GM23338 (cell line): ENCODE measurements around the gene PTRH2. TPM values are rescaled to one million over a fixed set of nuclear protein-coding genes. Genes with fewer than 3 reads are reported as not detected.

Experiments used
- ATAC-seq: fragments of 200-7000 bp; cut with Tn5 transposase; 3 replicates; pipeline ENCODE4 v1.9.1; 2020
- DNase-seq: peaks from one replicate; pipeline ENCODE4 v3.0.0-alpha.2; 2015; ENCODE audit warnings: low spot score
- H2AFZ ChIP-seq: fragments of 200-600 bp; sonication (generic); 2 replicates; pipeline ENCODE4 v1.8.0; 2016; ENCODE audit warnings: antibody characterized with exemption, mild to moderate bottlenecking, moderate library complexity
- H3F3A ChIP-seq: fragments of 200-600 bp; sonication (generic); replicated peaks from 2 replicates; pipeline ENCODE4 v1.8.0; 2017; ENCODE audit warnings: antibody characterized with exemption, mixed run types, low read depth
- H3K27ac ChIP-seq: fragments of 200-600 bp; sonication (generic); 2 replicates; pipeline ENCODE4 v1.6.1; 2016; ENCODE audit warnings: low read depth
- H3K27me3 ChIP-seq: fragments of 200-600 bp; sonication (generic); 2 replicates; pipeline ENCODE4 v1.8.0; 2016; ENCODE audit warnings: mild to moderate bottlenecking, mixed run types, moderate library complexity; ENCODE audit not compliant: insufficient read depth
- H3K36me3 ChIP-seq: fragments of 200-600 bp; sonication (generic); 2 replicates; pipeline ENCODE4 v1.8.0; 2016; ENCODE audit warnings: mild to moderate bottlenecking; ENCODE audit not compliant: insufficient read depth
- H3K4me1 ChIP-seq: fragments of 200-600 bp; sonication (generic); 2 replicates; pipeline ENCODE4 v1.8.0; 2016; ENCODE audit warnings: mild to moderate bottlenecking, moderate library complexity; ENCODE audit not compliant: insufficient read depth
- H3K4me2 ChIP-seq: fragments of 200-600 bp; sonication (generic); 2 replicates; pipeline ENCODE4 v1.7.1; 2017; ENCODE audit warnings: mixed run types
- H3K4me3 ChIP-seq: fragments of 200-600 bp; sonication (generic); 2 replicates; pipeline ENCODE4 v1.6.1; 2016; ENCODE audit warnings: mixed run types
- H3K79me2 ChIP-seq: fragments of 200-600 bp; sonication (generic); replicated peaks from 2 replicates; pipeline ENCODE4 v1.8.0; 2017; ENCODE audit warnings: mild to moderate bottlenecking; ENCODE audit not compliant: insufficient read depth
- H3K9me2 ChIP-seq: fragments of 200-600 bp; sonication (generic); 2 replicates; pipeline ENCODE4 v1.8.0; 2017; ENCODE audit not compliant: insufficient read depth
- H4K20me1 ChIP-seq: fragments of 200-600 bp; sonication (generic); replicated peaks from 2 replicates; pipeline ENCODE4 v1.8.0; 2017; ENCODE audit warnings: mild to moderate bottlenecking; ENCODE audit not compliant: insufficient read depth
- H3K27ac Mint-ChIP-seq: 2 replicates; pipeline ENCODE4 v1.8.0; 2020; ENCODE audit warnings: inconsistent platforms, mild to moderate bottlenecking, moderate library complexity, mixed read lengths
- H3K27me3 Mint-ChIP-seq: 3 replicates; pipeline ENCODE4 v1.8.0; 2022; ENCODE audit warnings: low read depth, mild to moderate bottlenecking, moderate library complexity, mixed read lengths, inconsistent platforms; ENCODE audit not compliant: insufficient read depth, poor library complexity
- H3K36me3 Mint-ChIP-seq: 3 replicates; pipeline ENCODE4 v1.8.0; 2021; ENCODE audit warnings: low read depth, mild to moderate bottlenecking, inconsistent platforms, moderate library complexity, mixed read lengths
- H3K4me1 Mint-ChIP-seq: 3 replicates; pipeline ENCODE4 v1.8.0; 2020; ENCODE audit warnings: mild to moderate bottlenecking, inconsistent platforms, mixed read lengths
- H3K4me3 Mint-ChIP-seq: 3 replicates; pipeline ENCODE4 v1.8.0; 2021; ENCODE audit warnings: moderate library complexity, mild to moderate bottlenecking, inconsistent platforms, mixed read lengths
- H3K9me3 Mint-ChIP-seq: 3 replicates; pipeline ENCODE4 v1.8.0; 2020; ENCODE audit warnings: moderate library complexity, mild to moderate bottlenecking, inconsistent platforms, mixed read lengths
- CREB1 ChIP-seq: fragments of 250-450 bp; sonication (Bioruptor Pico); IDR thresholded peaks from 2 replicates; pipeline ENCODE4 v1.5.0; 2020; ENCODE audit warnings: low read depth, mild to moderate bottlenecking, moderate library complexity
- ETS1 ChIP-seq: IDR thresholded peaks from 2 replicates; pipeline ENCODE4 v1.6.1; 2016; ENCODE audit warnings: antibody characterized with exemption
- EZH2 ChIP-seq: fragments of 200-600 bp; sonication (generic); IDR thresholded peaks from one replicate; pipeline ENCODE4 v1.8.0; 2017; ENCODE audit warnings: antibody characterized with exemption, mild to moderate bottlenecking, low read depth; ENCODE audit not compliant: unreplicated experiment
- EZH2phosphoT487 ChIP-seq: fragments of 200-600 bp; sonication (generic); IDR thresholded peaks from one replicate; pipeline ENCODE4 v1.8.1; 2018; ENCODE audit warnings: antibody characterized with exemption; ENCODE audit not compliant: unreplicated experiment
- JUNB ChIP-seq: IDR thresholded peaks from one replicate; pipeline ENCODE4 v1.6.1; 2016; ENCODE audit warnings: antibody characterized with exemption; ENCODE audit not compliant: unreplicated experiment
- NANOG ChIP-seq: IDR thresholded peaks from 2 replicates; pipeline ENCODE4 v1.6.1; 2016; ENCODE audit warnings: antibody characterized with exemption, borderline replicate concordance
- POLR2AphosphoS5 ChIP-seq: IDR thresholded peaks from 2 replicates; pipeline ENCODE4 v1.6.1; 2016; ENCODE audit warnings: antibody characterized with exemption, low read depth
- REST ChIP-seq: IDR thresholded peaks from one replicate; pipeline ENCODE4 v1.6.1; 2018; ENCODE audit warnings: antibody characterized with exemption; ENCODE audit not compliant: unreplicated experiment
- STAT1 ChIP-seq: IDR thresholded peaks from one replicate; pipeline ENCODE4 v1.6.1; 2016; ENCODE audit warnings: antibody characterized with exemption; ENCODE audit not compliant: unreplicated experiment
- ZNF114 ChIP-seq: fragments of 250-450 bp; sonication (Bioruptor Pico); IDR thresholded peaks from 2 replicates; pipeline ENCODE4 v1.5.0; 2020; ENCODE audit warnings: mild to moderate bottlenecking, moderate library complexity
- ZNF331 ChIP-seq: fragments of 250-450 bp; sonication (Bioruptor Pico); IDR thresholded peaks from 2 replicates; pipeline ENCODE4 v1.5.0; 2020; ENCODE audit warnings: low read depth, mild to moderate bottlenecking, moderate library complexity
- polyA plus RNA-seq: library from polyadenylated mRNA; unstranded; fragments of >200 nt; fragmentation: Nextera tagmentation; extraction: Ambion mirVana; gene quantifications from 2 replicates; pipeline ENCODE4 v1.2.1, GENCODE V29; 2016
- total RNA-seq: library from RNA; depleted of rRNA; stranded (reverse); fragments of >200 nt; shearing (Covaris generic); gene quantifications from 2 replicates; pipeline ENCODE4 v1.2.3, GENCODE V29; 2014
- TF ChIP-seq, protein P1 (sequence below), 2 experiments: fragments of 200-600 bp in 1 of 2; sonication (generic) in 1 of 2; conservative IDR thresholded peaks; 2 replicates each; pipeline versions ENCODE4 v1.5.1 to v1.6.1; 2016 to 2017; ENCODE audit warnings: antibody characterized with exemption in 2 of 2, low read depth in 2 of 2, mild to moderate bottlenecking in 2 of 2, moderate library complexity in 1 of 2
- TF ChIP-seq, protein P2 (sequence below): fragments of 250-450 bp; sonication (Bioruptor Pico); IDR thresholded peaks from 2 replicates; pipeline ENCODE4 v1.5.0; 2020; ENCODE audit warnings: mild to moderate bottlenecking, moderate library complexity

Gene PTRH2
- total and polyA plus RNA-seq, 2 experiments from 2014 or later = 32.7 to 85.2 TPM

GRCh38 chr17:59683283-59683682 is 23.9 kb downstream of the PTRH2 start:
- no peak overlapping the region for H3K4me3 ChIP-seq
- Mint-ChIP-seq H3K36me3 (peaks cover 83% of the 10 kb centered on the region), H3K9me3 (no peaks in the 10 kb centered on the region), H3K4me1 (no peaks in the 10 kb centered on the region), H3K27ac (no peak overlapping the region), H3K4me3 (no peak overlapping the region), H3K27me3 (no peaks in the 10 kb centered on the region)
- no peaks in the 10 kb centered on the region for H3K9me2 ChIP-seq
- H3K36me3 ChIP-seq = peaks cover 70% of the 10 kb centered on the region
- H3K27ac ChIP-seq = no peak overlapping the region
- TF ChIP-seq ZNF331 (CRISPR knock-in tag) (no peak), NANOG (no peak), JUNB (no peak), EZH2phosphoT487 (no peak), ETS1 (no peak), POLR2AphosphoS5 (no peak), CREB1 (CRISPR knock-in tag) (no peak), EZH2 (no peak), REST (no peak), STAT1 (no peak), ZNF114 (CRISPR knock-in tag) (no peak)
- TF ChIP-seq, protein P1, sequence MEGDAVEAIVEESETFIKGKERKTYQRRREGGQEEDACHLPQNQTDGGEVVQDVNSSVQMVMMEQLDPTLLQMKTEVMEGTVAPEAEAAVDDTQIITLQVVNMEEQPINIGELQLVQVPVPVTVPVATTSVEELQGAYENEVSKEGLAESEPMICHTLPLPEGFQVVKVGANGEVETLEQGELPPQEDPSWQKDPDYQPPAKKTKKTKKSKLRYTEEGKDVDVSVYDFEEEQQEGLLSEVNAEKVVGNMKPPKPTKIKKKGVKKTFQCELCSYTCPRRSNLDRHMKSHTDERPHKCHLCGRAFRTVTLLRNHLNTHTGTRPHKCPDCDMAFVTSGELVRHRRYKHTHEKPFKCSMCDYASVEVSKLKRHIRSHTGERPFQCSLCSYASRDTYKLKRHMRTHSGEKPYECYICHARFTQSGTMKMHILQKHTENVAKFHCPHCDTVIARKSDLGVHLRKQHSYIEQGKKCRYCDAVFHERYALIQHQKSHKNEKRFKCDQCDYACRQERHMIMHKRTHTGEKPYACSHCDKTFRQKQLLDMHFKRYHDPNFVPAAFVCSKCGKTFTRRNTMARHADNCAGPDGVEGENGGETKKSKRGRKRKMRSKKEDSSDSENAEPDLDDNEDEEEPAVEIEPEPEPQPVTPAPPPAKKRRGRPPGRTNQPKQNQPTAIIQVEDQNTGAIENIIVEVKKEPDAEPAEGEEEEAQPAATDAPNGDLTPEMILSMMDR (conservative IDR thresholded peaks at IDR 0.05; ENCODE audit: low read depth in 2 of 2) = no peak
- TF ChIP-seq, protein P2, sequence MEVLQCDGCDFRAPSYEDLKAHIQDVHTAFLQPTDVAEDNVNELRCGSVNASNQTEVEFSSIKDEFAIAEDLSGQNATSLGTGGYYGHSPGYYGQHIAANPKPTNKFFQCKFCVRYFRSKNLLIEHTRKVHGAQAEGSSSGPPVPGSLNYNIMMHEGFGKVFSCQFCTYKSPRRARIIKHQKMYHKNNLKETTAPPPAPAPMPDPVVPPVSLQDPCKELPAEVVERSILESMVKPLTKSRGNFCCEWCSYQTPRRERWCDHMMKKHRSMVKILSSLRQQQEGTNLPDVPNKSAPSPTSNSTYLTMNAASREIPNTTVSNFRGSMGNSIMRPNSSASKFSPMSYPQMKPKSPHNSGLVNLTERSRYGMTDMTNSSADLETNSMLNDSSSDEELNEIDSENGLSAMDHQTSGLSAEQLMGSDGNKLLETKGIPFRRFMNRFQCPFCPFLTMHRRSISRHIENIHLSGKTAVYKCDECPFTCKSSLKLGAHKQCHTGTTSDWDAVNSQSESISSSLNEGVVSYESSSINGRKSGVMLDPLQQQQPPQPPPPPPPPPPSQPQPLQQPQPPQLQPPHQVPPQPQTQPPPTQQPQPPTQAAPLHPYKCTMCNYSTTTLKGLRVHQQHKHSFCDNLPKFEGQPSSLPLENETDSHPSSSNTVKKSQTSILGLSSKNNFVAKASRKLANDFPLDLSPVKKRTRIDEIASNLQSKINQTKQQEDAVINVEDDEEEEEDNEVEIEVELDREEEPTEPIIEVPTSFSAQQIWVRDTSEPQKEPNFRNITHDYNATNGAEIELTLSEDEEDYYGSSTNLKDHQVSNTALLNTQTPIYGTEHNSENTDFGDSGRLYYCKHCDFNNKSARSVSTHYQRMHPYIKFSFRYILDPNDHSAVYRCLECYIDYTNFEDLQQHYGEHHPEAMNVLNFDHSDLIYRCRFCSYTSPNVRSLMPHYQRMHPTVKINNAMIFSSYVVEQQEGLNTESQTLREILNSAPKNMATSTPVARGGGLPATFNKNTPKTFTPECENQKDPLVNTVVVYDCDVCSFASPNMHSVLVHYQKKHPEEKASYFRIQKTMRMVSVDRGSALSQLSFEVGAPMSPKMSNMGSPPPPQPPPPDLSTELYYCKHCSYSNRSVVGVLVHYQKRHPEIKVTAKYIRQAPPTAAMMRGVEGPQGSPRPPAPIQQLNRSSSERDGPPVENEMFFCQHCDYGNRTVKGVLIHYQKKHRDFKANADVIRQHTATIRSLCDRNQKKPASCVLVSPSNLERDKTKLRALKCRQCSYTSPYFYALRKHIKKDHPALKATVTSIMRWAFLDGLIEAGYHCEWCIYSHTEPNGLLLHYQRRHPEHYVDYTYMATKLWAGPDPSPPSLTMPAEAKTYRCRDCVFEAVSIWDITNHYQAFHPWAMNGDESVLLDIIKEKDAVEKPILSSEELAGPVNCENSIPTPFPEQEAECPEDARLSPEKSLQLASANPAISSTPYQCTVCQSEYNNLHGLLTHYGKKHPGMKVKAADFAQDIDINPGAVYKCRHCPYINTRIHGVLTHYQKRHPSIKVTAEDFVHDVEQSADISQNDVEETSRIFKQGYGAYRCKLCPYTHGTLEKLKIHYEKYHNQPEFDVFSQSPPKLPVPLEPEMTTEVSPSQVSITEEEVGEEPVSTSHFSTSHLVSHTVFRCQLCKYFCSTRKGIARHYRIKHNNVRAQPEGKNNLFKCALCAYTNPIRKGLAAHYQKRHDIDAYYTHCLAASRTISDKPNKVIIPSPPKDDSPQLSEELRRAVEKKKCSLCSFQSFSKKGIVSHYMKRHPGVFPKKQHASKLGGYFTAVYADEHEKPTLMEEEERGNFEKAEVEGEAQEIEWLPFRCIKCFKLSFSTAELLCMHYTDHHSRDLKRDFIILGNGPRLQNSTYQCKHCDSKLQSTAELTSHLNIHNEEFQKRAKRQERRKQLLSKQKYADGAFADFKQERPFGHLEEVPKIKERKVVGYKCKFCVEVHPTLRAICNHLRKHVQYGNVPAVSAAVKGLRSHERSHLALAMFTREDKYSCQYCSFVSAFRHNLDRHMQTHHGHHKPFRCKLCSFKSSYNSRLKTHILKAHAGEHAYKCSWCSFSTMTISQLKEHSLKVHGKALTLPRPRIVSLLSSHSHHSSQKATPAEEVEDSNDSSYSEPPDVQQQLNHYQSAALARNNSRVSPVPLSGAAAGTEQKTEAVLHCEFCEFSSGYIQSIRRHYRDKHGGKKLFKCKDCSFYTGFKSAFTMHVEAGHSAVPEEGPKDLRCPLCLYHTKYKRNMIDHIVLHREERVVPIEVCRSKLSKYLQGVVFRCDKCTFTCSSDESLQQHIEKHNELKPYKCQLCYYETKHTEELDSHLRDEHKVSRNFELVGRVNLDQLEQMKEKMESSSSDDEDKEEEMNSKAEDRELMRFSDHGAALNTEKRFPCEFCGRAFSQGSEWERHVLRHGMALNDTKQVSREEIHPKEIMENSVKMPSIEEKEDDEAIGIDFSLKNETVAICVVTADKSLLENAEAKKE = no peak
- no peak for DNase-seq
- H3F3A ChIP-seq = peaks cover 6% of the 10 kb centered on the region; the same call in 1 of the 2 replicates
- ATAC-seq = no peak
- H3K79me2 ChIP-seq = peaks cover 19% of the 10 kb centered on the region
- H4K20me1 ChIP-seq = peaks cover 6% of the 10 kb centered on the region; the same call in 1 of the 2 replicates
- H2AFZ ChIP-seq = no peak overlapping the region
- H3K27me3 ChIP-seq = no peaks in the 10 kb centered on the region
- H3K4me2 ChIP-seq = no peak overlapping the region
- H3K4me1 ChIP-seq = no peaks in the 10 kb centered on the region
